Stimulated activated CD8-positive, alpha-beta memory T cell treated with anti-CD3 and anti-CD28 coated beads, Interleukin-7, amount 100 ng/mL, for 24 hours (primary cell): ENCODE data around the gene ATP8B4.

Experiments used
- DNase-seq: peaks from one replicate; pipeline ENCODE4 v3.0.0-alpha.2; 2020; ENCODE audit warnings: low read depth

Gene ATP8B4

GRCh38 chr15:49809894-49810609 lies 309.0 kb downstream of the ATP8B4 start:
- no peak for DNase-seq

- DNase-seq, result no peak
Observed at GRCh38 chr15:49808341-49808740, 310.7 kb downstream of the ATP8B4 start.
